Neural cell (in vitro differentiated cells): Measurements from ENCODE around the gene SLC24A3.

Experiments used
- EP300 ChIP-seq: fragments of 450-650 bp; conservative IDR thresholded peaks from 2 replicates; pipeline ENCODE4 v1.6.1; 2014; ENCODE audit warnings: antibody characterized with exemption, mild to moderate bottlenecking, moderate library complexity; ENCODE audit not compliant: poor library complexity, severe bottlenecking
- EZH2 ChIP-seq: fragments of 200-600, 300-800 bp; shearing (Covaris generic), sonication (generic); IDR thresholded peaks from 2 replicates; pipeline ENCODE4 v1.6.1; 2014; ENCODE audit warnings: antibody characterized with exemption, low read length, borderline replicate concordance, mild to moderate bottlenecking; ENCODE audit not compliant: insufficient read depth, poor library complexity, severe bottlenecking
- MXI1 ChIP-seq: fragments of 450-650 bp; conservative IDR thresholded peaks from 2 replicates; pipeline ENCODE4 v1.6.1; 2014; ENCODE audit warnings: antibody characterized with exemption, mild to moderate bottlenecking; ENCODE audit not compliant: poor library complexity, severe bottlenecking
- POLR2AphosphoS5 ChIP-seq: IDR thresholded peaks from 2 replicates; pipeline ENCODE4 v1.6.1; 2012
- RAD21 ChIP-seq: fragments of 450-650 bp; conservative IDR thresholded peaks from 2 replicates; pipeline ENCODE4 v1.6.1; 2014; ENCODE audit warnings: antibody characterized with exemption, mild to moderate bottlenecking, moderate library complexity
- SMC3 ChIP-seq: fragments of 450-650 bp; conservative IDR thresholded peaks from 2 replicates; pipeline ENCODE4 v1.6.1; 2014; ENCODE audit warnings: antibody characterized with exemption, mild to moderate bottlenecking, moderate library complexity; ENCODE audit not compliant: poor library complexity
- TF ChIP-seq, protein P1 (sequence below): fragments of 450-650 bp; IDR thresholded peaks from 2 replicates; pipeline ENCODE4 v1.5.1; 2014; ENCODE audit warnings: antibody characterized with exemption, mild to moderate bottlenecking, moderate library complexity; ENCODE audit not compliant: poor library complexity, severe bottlenecking

DNA sequence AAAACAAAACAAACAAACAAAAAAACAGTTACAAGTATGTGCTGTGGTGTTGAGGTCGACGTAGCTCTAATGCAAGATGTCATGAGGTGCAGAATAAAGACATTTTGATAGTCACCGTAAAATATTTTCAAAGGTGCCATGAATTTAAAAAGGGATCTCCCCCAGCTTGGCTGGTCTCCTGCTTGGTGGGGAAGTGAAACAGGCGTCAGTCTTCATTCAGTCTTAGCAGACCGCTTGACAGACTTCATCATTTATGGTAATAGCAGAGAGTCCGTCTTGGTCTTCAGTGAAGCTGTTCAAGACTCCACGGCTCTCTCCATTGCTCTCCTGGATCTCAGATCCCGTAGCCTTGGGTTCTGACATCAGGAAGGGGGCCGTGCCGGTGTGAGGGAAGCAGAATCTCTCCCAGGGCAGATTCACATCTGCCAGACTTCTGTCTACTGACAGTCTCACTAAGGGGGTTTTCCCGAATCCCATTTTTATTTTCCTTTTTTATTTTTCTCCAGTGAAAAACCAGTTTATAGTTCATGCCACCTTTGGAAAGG is 1.6 kb downstream of the SLC24A3 start:
- TF ChIP-seq, protein P1, sequence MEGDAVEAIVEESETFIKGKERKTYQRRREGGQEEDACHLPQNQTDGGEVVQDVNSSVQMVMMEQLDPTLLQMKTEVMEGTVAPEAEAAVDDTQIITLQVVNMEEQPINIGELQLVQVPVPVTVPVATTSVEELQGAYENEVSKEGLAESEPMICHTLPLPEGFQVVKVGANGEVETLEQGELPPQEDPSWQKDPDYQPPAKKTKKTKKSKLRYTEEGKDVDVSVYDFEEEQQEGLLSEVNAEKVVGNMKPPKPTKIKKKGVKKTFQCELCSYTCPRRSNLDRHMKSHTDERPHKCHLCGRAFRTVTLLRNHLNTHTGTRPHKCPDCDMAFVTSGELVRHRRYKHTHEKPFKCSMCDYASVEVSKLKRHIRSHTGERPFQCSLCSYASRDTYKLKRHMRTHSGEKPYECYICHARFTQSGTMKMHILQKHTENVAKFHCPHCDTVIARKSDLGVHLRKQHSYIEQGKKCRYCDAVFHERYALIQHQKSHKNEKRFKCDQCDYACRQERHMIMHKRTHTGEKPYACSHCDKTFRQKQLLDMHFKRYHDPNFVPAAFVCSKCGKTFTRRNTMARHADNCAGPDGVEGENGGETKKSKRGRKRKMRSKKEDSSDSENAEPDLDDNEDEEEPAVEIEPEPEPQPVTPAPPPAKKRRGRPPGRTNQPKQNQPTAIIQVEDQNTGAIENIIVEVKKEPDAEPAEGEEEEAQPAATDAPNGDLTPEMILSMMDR: no peak
- TF ChIP-seq POLR2AphosphoS5 (no peak), EZH2 (no peak), MXI1 (no peak), RAD21 (no peak), EP300 (no peak), SMC3 (no peak)
